ENCODE data around the gene KLHDC7A. TPM values are rescaled to one million over a fixed set of nuclear protein-coding genes. Genes with fewer than 3 reads are reported as not detected.

The KLHDC7A gene
- total and polyA plus RNA-seq, 10 of the 15 experiments (the other 5 are each of a cell fraction or from before 2014, with no cell fraction given) = not detected

GRCh38 chr1:18473195-18473815 is 7.4 kb upstream of the KLHDC7A start:
- no peak overlapping the region for H3K9ac ChIP-seq (ENCODE audit: control insufficient read depth, insufficient read depth, low read length)
- SMC1A ChIA-PET (ENCODE audit: uncharacterized antibody, unreplicated experiment) = no interaction called here
- DNase-seq (ENCODE audit: low read depth, low spot score) = no peak
- no peak overlapping the region for H3K4me2 ChIP-seq (ENCODE audit: control insufficient read depth, insufficient read depth)
- no peaks in the 10 kb centered on the region for H3K36me3 ChIP-seq (ENCODE audit: control insufficient read depth in 2 of 2, insufficient read depth in 2 of 2, low read length in 1 of 2)
- intact Hi-C loops (cut with micrococcal nuclease; ENCODE audit: unreplicated experiment) (no loop called here), in situ Hi-C loops (cut with MboI) (no loop called here)
- H3K4me1 ChIP-seq (ENCODE audit: control insufficient read depth, insufficient read depth, low read length) = no peaks in the 10 kb centered on the region
- BruUV-seq (replicated peaks) = no TSS peak
- ATAC-seq = no peak
- H3K27me3 ChIP-seq (replicated peaks in 1 of 2; ENCODE audit: control insufficient read depth in 2 of 2, insufficient read depth in 2 of 2, low read length in 1 of 2) = no peaks in the 10 kb centered on the region; a peak in 1 of 4 replicates
- no peaks in the 10 kb centered on the region for H3K9me3 ChIP-seq (replicated peaks; ENCODE audit: control insufficient read depth, insufficient read depth, low read length)
- no peak for FAIRE-seq
- no peaks in the 10 kb centered on the region for H3K79me2 ChIP-seq (ENCODE audit: control insufficient read depth, insufficient read depth, low read length)
- POLR2A ChIA-PET = no interaction called here
- RAD21 ChIA-PET (ENCODE audit: unreplicated experiment) = no interaction called here
- no peak overlapping the region for H2AFZ ChIP-seq (ENCODE audit: control insufficient read depth, low read depth, low read length)
- no peak overlapping the region for H3K27ac ChIP-seq (ENCODE audit: control insufficient read depth, insufficient read depth)
- whole genome bisulfite sequencing (ENCODE audit: insufficient coverage, insufficient replicate concordance, low lambda C conversion rate, missing lambda C conversion rate) = 34% methylated on average over 11 of the region's 11 CpGs
- CTCF ChIA-PET = interaction anchor here (0.7 to 1.7 kb wide), 3 partner anchors 108 to 1565 kb away, joined by 3 read pairs; no protein-coding TSS in a partner anchor
- H3K4me3 ChIP-seq = no peak overlapping the region
- H4K20me1 ChIP-seq (ENCODE audit: control insufficient read depth, insufficient read depth) = no peaks in the 10 kb centered on the region
- TF ChIP-seq RELA (IDR thresholded peaks at IDR 0.05; ENCODE audit: borderline replicate concordance, partially characterized antibody) (no peak), TBL1XR1 (IDR thresholded peaks at IDR 0.05; ENCODE audit: low read depth, low read length) (no peak), CTCF (IDR thresholded peaks at IDR 0.05 in 2 of 3, conservative IDR thresholded peaks at IDR 0.05 in 1 of 3; ENCODE audit: control insufficient read depth in 2 of 3, extremely low read depth in 1 of 3, insufficient read depth in 1 of 3, low read depth in 3 of 3, low read length in 3 of 3) (no peak), RAD51 (IDR thresholded peaks at IDR 0.05) (no peak), RAD21 (IDR thresholded peaks at IDR 0.05; ENCODE audit: insufficient read depth, low read depth, low read length) (no peak), SMC3 (IDR thresholded peaks at IDR 0.05; ENCODE audit: borderline replicate concordance, low read length) (no peak), BRCA1 (IDR thresholded peaks at IDR 0.05; ENCODE audit: low read depth, low read length) (no peak), HDAC6 (IDR thresholded peaks at IDR 0.05; ENCODE audit: unreplicated experiment) (no peak), CBFB (IDR thresholded peaks at IDR 0.05; ENCODE audit: low read depth) (no peak), ZBTB11 (CRISPR knock-in tag; IDR thresholded peaks at IDR 0.05) (no peak), PKNOX1 (IDR thresholded peaks at IDR 0.05) (no peak), PBX3 (IDR thresholded peaks at IDR 0.05; ENCODE audit: insufficient replicate concordance, low read depth, low read length) (no peak)

Measured in GM12878 (cell line).